Progenitor cell of endocrine pancreas (in vitro differentiated cells): ENCODE results near the gene HM13. TPM values are rescaled to one million over a fixed set of nuclear protein-coding genes. Genes with fewer than 3 reads are reported as not detected.

Experiments
- DNase-seq: peaks from one replicate; pipeline ENCODE4 v3.0.0; 2021; ENCODE audit warnings: low spot score; ENCODE audit not compliant: unreplicated experiment
- H3K27ac Mint-ChIP-seq: 2 replicates; pipeline ENCODE4 v1.8.0; 2021; ENCODE audit warnings: mild to moderate bottlenecking, moderate library complexity, mixed read lengths
- H3K27me3 Mint-ChIP-seq: 2 replicates; pipeline ENCODE4 v1.8.0; 2021; ENCODE audit warnings: mixed read lengths
- H3K36me3 Mint-ChIP-seq: 2 replicates; pipeline ENCODE4 v1.8.0; 2022; ENCODE audit warnings: mixed read lengths; ENCODE audit not compliant: insufficient read depth
- H3K4me1 Mint-ChIP-seq: 2 replicates; pipeline ENCODE4 v1.8.0; 2021; ENCODE audit warnings: low read depth, mixed read lengths
- H3K4me3 Mint-ChIP-seq: 2 replicates; pipeline ENCODE4 v1.8.0; 2021; ENCODE audit warnings: low read depth, mild to moderate bottlenecking, moderate library complexity, mixed read lengths
- H3K9me3 Mint-ChIP-seq: 2 replicates; pipeline ENCODE4 v1.8.0; 2021; ENCODE audit warnings: low read depth, mixed read lengths
- total RNA-seq: library from RNA; stranded (reverse); gene quantifications from 2 replicates; pipeline ENCODE4 v1.2.1, GENCODE V29; 2021
- TF ChIP-seq, protein P1 (sequence below): fragments of 200-600 bp; sonication (generic); IDR thresholded peaks from one replicate; pipeline ENCODE4 v1.5.0; 2021; ENCODE audit warnings: antibody characterized with exemption, mild to moderate bottlenecking; ENCODE audit not compliant: unreplicated experiment

Gene HM13
- total RNA-seq, 1 donor from 2014 or later = 217 TPM

- Mint-ChIP-seq H3K27ac (no peak overlapping the region), H3K36me3 (peaks cover 4% of the 10 kb centered on the region), H3K4me3 (no peak overlapping the region), H3K4me1 (no peaks in the 10 kb centered on the region), H3K9me3 (peaks cover 45% of the 10 kb centered on the region), H3K27me3 (peaks cover 6% of the 10 kb centered on the region)
- DNase-seq = no peak
- TF ChIP-seq, protein P1, sequence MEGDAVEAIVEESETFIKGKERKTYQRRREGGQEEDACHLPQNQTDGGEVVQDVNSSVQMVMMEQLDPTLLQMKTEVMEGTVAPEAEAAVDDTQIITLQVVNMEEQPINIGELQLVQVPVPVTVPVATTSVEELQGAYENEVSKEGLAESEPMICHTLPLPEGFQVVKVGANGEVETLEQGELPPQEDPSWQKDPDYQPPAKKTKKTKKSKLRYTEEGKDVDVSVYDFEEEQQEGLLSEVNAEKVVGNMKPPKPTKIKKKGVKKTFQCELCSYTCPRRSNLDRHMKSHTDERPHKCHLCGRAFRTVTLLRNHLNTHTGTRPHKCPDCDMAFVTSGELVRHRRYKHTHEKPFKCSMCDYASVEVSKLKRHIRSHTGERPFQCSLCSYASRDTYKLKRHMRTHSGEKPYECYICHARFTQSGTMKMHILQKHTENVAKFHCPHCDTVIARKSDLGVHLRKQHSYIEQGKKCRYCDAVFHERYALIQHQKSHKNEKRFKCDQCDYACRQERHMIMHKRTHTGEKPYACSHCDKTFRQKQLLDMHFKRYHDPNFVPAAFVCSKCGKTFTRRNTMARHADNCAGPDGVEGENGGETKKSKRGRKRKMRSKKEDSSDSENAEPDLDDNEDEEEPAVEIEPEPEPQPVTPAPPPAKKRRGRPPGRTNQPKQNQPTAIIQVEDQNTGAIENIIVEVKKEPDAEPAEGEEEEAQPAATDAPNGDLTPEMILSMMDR = no peak
Observed at GRCh38 chr20:31484001-31484400, 30.2 kb upstream of the HM13 start.

- no peak overlapping the region for H3K4me3 Mint-ChIP-seq
Observed at GRCh38 chr20:31485450-31486339, 28.5 kb upstream of the HM13 start.

DNA sequence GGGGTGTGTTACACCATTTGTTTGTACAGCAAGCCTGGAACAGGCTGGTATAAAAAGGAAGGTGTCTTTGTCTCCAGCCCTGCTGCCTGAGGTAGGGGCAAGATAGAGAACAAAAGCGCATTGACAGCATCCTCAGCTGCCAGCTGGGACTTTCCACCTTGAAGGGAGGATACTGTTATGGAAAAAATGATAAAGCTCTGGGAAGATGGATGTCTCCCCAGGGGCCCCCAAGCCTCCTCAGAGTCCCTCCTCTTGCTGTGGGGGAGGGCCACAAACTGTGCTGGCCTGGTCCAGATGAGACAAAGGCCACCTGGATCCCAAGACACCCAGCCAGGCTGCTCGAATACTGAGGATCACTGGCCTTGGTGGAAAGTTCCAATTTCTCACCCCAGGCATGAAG lies 26.1 kb upstream of the HM13 start:
- no peaks in the 10 kb centered on the region for H3K4me1 Mint-ChIP-seq
- H3K36me3 Mint-ChIP-seq = no peaks in the 10 kb centered on the region
- no peak overlapping the region for H3K4me3 Mint-ChIP-seq
- DNase-seq = no peak
- no peak overlapping the region for H3K27ac Mint-ChIP-seq
- TF ChIP-seq, protein P1 = no peak
- peaks cover 30% of the 10 kb centered on the region for H3K9me3 Mint-ChIP-seq
- peaks cover 2% of the 10 kb centered on the region for H3K27me3 Mint-ChIP-seq

More at GRCh38 chr20:31485450-31486339, 28.5 kb upstream of the HM13 start:
- Mint-ChIP-seq H3K27ac (no peak overlapping the region), H3K4me1 (no peaks in the 10 kb centered on the region), H3K9me3 (peaks cover 44% of the 10 kb centered on the region), H3K27me3 (peaks cover 6% of the 10 kb centered on the region), H3K36me3 (peaks cover 4% of the 10 kb centered on the region)
- TF ChIP-seq, protein P1 = no peak
- no peak for DNase-seq

DNA sequence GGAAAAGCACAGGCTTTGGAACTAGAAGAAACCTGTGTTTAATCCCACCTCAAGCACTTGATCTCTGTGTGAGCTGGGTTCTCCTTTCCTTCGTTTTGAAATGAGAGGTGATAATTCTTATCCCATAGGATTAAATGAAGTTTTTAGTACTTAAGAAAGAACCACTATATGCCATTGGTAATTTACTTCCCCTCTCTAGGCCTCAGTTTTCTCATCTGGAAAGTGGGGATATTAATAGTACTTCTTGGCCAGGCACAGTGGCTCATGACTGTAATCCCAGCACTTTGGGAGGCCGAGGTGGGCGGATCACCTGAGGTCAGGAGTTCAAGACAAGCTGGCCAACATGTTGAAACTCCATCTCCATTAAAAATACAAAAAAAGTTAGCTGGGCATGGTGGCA lies 25.1 kb upstream of the HM13 start:
- no peak for DNase-seq
- peaks cover 5% of the 10 kb centered on the region for H3K27me3 Mint-ChIP-seq
- no peaks in the 10 kb centered on the region for H3K4me1 Mint-ChIP-seq
- no peak overlapping the region for H3K4me3 Mint-ChIP-seq
- TF ChIP-seq, protein P1 = no peak
- H3K9me3 Mint-ChIP-seq = peaks cover 26% of the 10 kb centered on the region
- H3K36me3 Mint-ChIP-seq = no peaks in the 10 kb centered on the region
- H3K27ac Mint-ChIP-seq = no peak overlapping the region

- Mint-ChIP-seq H3K4me1 (no peaks in the 10 kb centered on the region), H3K27me3 (peaks cover 6% of the 10 kb centered on the region), H3K27ac (no peak overlapping the region), H3K36me3 (no peaks in the 10 kb centered on the region), H3K4me3 (no peak overlapping the region), H3K9me3 (peaks cover 25% of the 10 kb centered on the region)
- TF ChIP-seq, protein P1 = no peak
- DNase-seq = no peak
Observed at GRCh38 chr20:31490752-31491151, 23.5 kb upstream of the HM13 start.
